KBM-7 (cell line): ENCODE results near the gene SEC31B.
A peak's percentile ranks its signal among the peaks of the same experiment; 100 is the strongest.

ENCODE experiments used
- DNase-seq: peaks from one replicate; pipeline ENCODE4 v3.0.0-alpha.2; 2015
- in situ Hi-C: fragments of 300-500 bp; cut with MboI; formaldehyde crosslinking; loops from 2 replicates; pipeline ENCODE4 v1.14.3; 2020; ENCODE audit warnings: low sequenced_read_pairs, low pct_unique_long_range_greater_than_20kb, mixed read lengths

Gene SEC31B

GRCh38 chr10:100519311-100520051 is at the start of gene SEC31B:
TSS of gene SEC31B (minus strand) at chr10:100519861. CDS start at chr10:100516952, 2,909 bp downstream.
- no peak for DNase-seq
- in situ Hi-C loops = loop anchor here (25.0 kb wide), 1 partner anchor 182 kb away; the partner anchor contains the start of genes PKD2L1 and SCD

- no peak for DNase-seq
- in situ Hi-C loops = loop anchor here (10.0 kb wide), 1 partner anchor 176 kb away; the partner anchor contains the start of gene PAX2
Observed at GRCh38 chr10:100568912-100569311, 49.3 kb upstream of the SEC31B start.

- in situ Hi-C loops = loop anchor here (10.0 kb wide), 1 partner anchor 177 kb away; the partner anchor contains the start of gene PAX2
- DNase-seq = no peak
Observed at GRCh38 chr10:100567826-100568225, 48.2 kb upstream of the SEC31B start.

GRCh38 chr10:100567249-100567648 is 47.6 kb upstream of the SEC31B start:
- DNase-seq = no peak
- in situ Hi-C loops = loop anchor here (10.0 kb wide), 1 partner anchor 178 kb away; the partner anchor contains the start of gene PAX2

GRCh38 chr10:100566561-100566960 is 46.9 kb upstream of the SEC31B start:
- DNase-seq = no peak
- in situ Hi-C loops = loop anchor here (10.0 kb wide), 1 partner anchor 178 kb away; the partner anchor contains the start of gene PAX2

- in situ Hi-C loops = loop anchor here (10.0 kb wide), 1 partner anchor 179 kb away; the partner anchor contains the start of gene PAX2
- DNase-seq = no peak
Observed at GRCh38 chr10:100565206-100565985, 45.7 kb upstream of the SEC31B start.

GRCh38 chr10:100562008-100562672 is 42.5 kb upstream of the SEC31B start:
- in situ Hi-C loops = loop anchor here (5.0 to 10.0 kb wide), 2 partner anchors 183 to 315 kb away; partner anchors contain the start of gene PAX2
- DNase-seq = peak; percentile 92

GRCh38 chr10:100561005-100561404 is 41.3 kb upstream of the SEC31B start:
- in situ Hi-C loops = loop anchor here (5.0 to 10.0 kb wide), 2 partner anchors 184 to 316 kb away; partner anchors contain the start of gene PAX2
- no peak for DNase-seq

GRCh38 chr10:100560248-100560647 is 40.6 kb upstream of the SEC31B start:
- DNase-seq = no peak
- in situ Hi-C loops = loop anchor here (5.0 to 10.0 kb wide), 2 partner anchors 185 to 317 kb away; partner anchors contain the start of gene PAX2

GRCh38 chr10:100554902-100555301 is 35.2 kb upstream of the SEC31B start:
- no peak for DNase-seq
- in situ Hi-C loops = no loop called here

GRCh38 chr10:100553929-100554328 is 34.3 kb upstream of the SEC31B start:
- DNase-seq = no peak
- in situ Hi-C loops = no loop called here

GRCh38 chr10:100551738-100552137 is 32.1 kb upstream of the SEC31B start:
- in situ Hi-C loops = no loop called here
- DNase-seq = no peak

- no peak for DNase-seq
- in situ Hi-C loops = no loop called here
Observed at GRCh38 chr10:100551196-100551595, 31.5 kb upstream of the SEC31B start.

GRCh38 chr10:100544950-100545349 is 25.3 kb upstream of the SEC31B start:
- in situ Hi-C loops = no loop called here
- no peak for DNase-seq

GRCh38 chr10:100537475-100537874 is 17.8 kb upstream of the SEC31B start:
- in situ Hi-C loops = no loop called here
- no peak for DNase-seq

- in situ Hi-C loops = no loop called here
- DNase-seq = peak; percentile 98
Observed at GRCh38 chr10:100535715-100536353, 16.2 kb upstream of the SEC31B start, which contains the start of gene HIF1AN. TSS of gene HIF1AN (plus strand) at chr10:100535943. CDS start at chr10:100535959, 16 bp downstream.

GRCh38 chr10:100535338-100535714 is 15.7 kb upstream of the SEC31B start:
- in situ Hi-C loops = no loop called here
- no peak for DNase-seq

GRCh38 chr10:100534726-100535125 is 15.1 kb upstream of the SEC31B start:
- no peak for DNase-seq
- in situ Hi-C loops = no loop called here

GRCh38 chr10:100531761-100532160 is 12.1 kb upstream of the SEC31B start:
- no peak for DNase-seq
- in situ Hi-C loops = no loop called here
